GM23338 (cell line): ENCODE measurements around the gene ANTXR1. TPM values are rescaled to one million over a fixed set of nuclear protein-coding genes. Genes with fewer than 3 reads are reported as not detected.

Experiments
- ATAC-seq: fragments of 200-7000 bp; cut with Tn5 transposase; 3 replicates; pipeline ENCODE4 v1.9.1; 2020
- DNase-seq: peaks from one replicate; pipeline ENCODE4 v3.0.0-alpha.2; 2015; ENCODE audit warnings: low spot score
- H2AFZ ChIP-seq: fragments of 200-600 bp; sonication (generic); 2 replicates; pipeline ENCODE4 v1.8.0; 2016; ENCODE audit warnings: antibody characterized with exemption, mild to moderate bottlenecking, moderate library complexity
- H3F3A ChIP-seq: fragments of 200-600 bp; sonication (generic); replicated peaks from 2 replicates; pipeline ENCODE4 v1.8.0; 2017; ENCODE audit warnings: antibody characterized with exemption, mixed run types, low read depth
- H3K27ac ChIP-seq: fragments of 200-600 bp; sonication (generic); 2 replicates; pipeline ENCODE4 v1.6.1; 2016; ENCODE audit warnings: low read depth
- H3K27me3 ChIP-seq: fragments of 200-600 bp; sonication (generic); 2 replicates; pipeline ENCODE4 v1.8.0; 2016; ENCODE audit warnings: mild to moderate bottlenecking, mixed run types, moderate library complexity; ENCODE audit not compliant: insufficient read depth
- H3K36me3 ChIP-seq: fragments of 200-600 bp; sonication (generic); 2 replicates; pipeline ENCODE4 v1.8.0; 2016; ENCODE audit warnings: mild to moderate bottlenecking; ENCODE audit not compliant: insufficient read depth
- H3K4me1 ChIP-seq: fragments of 200-600 bp; sonication (generic); 2 replicates; pipeline ENCODE4 v1.8.0; 2016; ENCODE audit warnings: mild to moderate bottlenecking, moderate library complexity; ENCODE audit not compliant: insufficient read depth
- H3K4me2 ChIP-seq: fragments of 200-600 bp; sonication (generic); 2 replicates; pipeline ENCODE4 v1.7.1; 2017; ENCODE audit warnings: mixed run types
- H3K4me3 ChIP-seq: fragments of 200-600 bp; sonication (generic); 2 replicates; pipeline ENCODE4 v1.6.1; 2016; ENCODE audit warnings: mixed run types
- H3K79me2 ChIP-seq: fragments of 200-600 bp; sonication (generic); replicated peaks from 2 replicates; pipeline ENCODE4 v1.8.0; 2017; ENCODE audit warnings: mild to moderate bottlenecking; ENCODE audit not compliant: insufficient read depth
- H3K9me2 ChIP-seq: fragments of 200-600 bp; sonication (generic); 2 replicates; pipeline ENCODE4 v1.8.0; 2017; ENCODE audit not compliant: insufficient read depth
- H4K20me1 ChIP-seq: fragments of 200-600 bp; sonication (generic); replicated peaks from 2 replicates; pipeline ENCODE4 v1.8.0; 2017; ENCODE audit warnings: mild to moderate bottlenecking; ENCODE audit not compliant: insufficient read depth
- H3K27ac Mint-ChIP-seq: 2 replicates; pipeline ENCODE4 v1.8.0; 2020; ENCODE audit warnings: inconsistent platforms, mild to moderate bottlenecking, moderate library complexity, mixed read lengths
- H3K27me3 Mint-ChIP-seq: 3 replicates; pipeline ENCODE4 v1.8.0; 2022; ENCODE audit warnings: low read depth, mild to moderate bottlenecking, moderate library complexity, mixed read lengths, inconsistent platforms; ENCODE audit not compliant: insufficient read depth, poor library complexity
- H3K36me3 Mint-ChIP-seq: 3 replicates; pipeline ENCODE4 v1.8.0; 2021; ENCODE audit warnings: low read depth, mild to moderate bottlenecking, inconsistent platforms, moderate library complexity, mixed read lengths
- H3K4me1 Mint-ChIP-seq: 3 replicates; pipeline ENCODE4 v1.8.0; 2020; ENCODE audit warnings: mild to moderate bottlenecking, inconsistent platforms, mixed read lengths
- H3K4me3 Mint-ChIP-seq: 3 replicates; pipeline ENCODE4 v1.8.0; 2021; ENCODE audit warnings: moderate library complexity, mild to moderate bottlenecking, inconsistent platforms, mixed read lengths
- H3K9me3 Mint-ChIP-seq: 3 replicates; pipeline ENCODE4 v1.8.0; 2020; ENCODE audit warnings: moderate library complexity, mild to moderate bottlenecking, inconsistent platforms, mixed read lengths
- CREB1 ChIP-seq: fragments of 250-450 bp; sonication (Bioruptor Pico); IDR thresholded peaks from 2 replicates; pipeline ENCODE4 v1.5.0; 2020; ENCODE audit warnings: low read depth, mild to moderate bottlenecking, moderate library complexity
- ETS1 ChIP-seq: IDR thresholded peaks from 2 replicates; pipeline ENCODE4 v1.6.1; 2016; ENCODE audit warnings: antibody characterized with exemption
- EZH2 ChIP-seq: fragments of 200-600 bp; sonication (generic); IDR thresholded peaks from one replicate; pipeline ENCODE4 v1.8.0; 2017; ENCODE audit warnings: antibody characterized with exemption, mild to moderate bottlenecking, low read depth; ENCODE audit not compliant: unreplicated experiment
- EZH2phosphoT487 ChIP-seq: fragments of 200-600 bp; sonication (generic); IDR thresholded peaks from one replicate; pipeline ENCODE4 v1.8.1; 2018; ENCODE audit warnings: antibody characterized with exemption; ENCODE audit not compliant: unreplicated experiment
- JUNB ChIP-seq: IDR thresholded peaks from one replicate; pipeline ENCODE4 v1.6.1; 2016; ENCODE audit warnings: antibody characterized with exemption; ENCODE audit not compliant: unreplicated experiment
- NANOG ChIP-seq: IDR thresholded peaks from 2 replicates; pipeline ENCODE4 v1.6.1; 2016; ENCODE audit warnings: antibody characterized with exemption, borderline replicate concordance
- POLR2AphosphoS5 ChIP-seq: IDR thresholded peaks from 2 replicates; pipeline ENCODE4 v1.6.1; 2016; ENCODE audit warnings: antibody characterized with exemption, low read depth
- STAT1 ChIP-seq: IDR thresholded peaks from one replicate; pipeline ENCODE4 v1.6.1; 2016; ENCODE audit warnings: antibody characterized with exemption; ENCODE audit not compliant: unreplicated experiment
- ZNF114 ChIP-seq: fragments of 250-450 bp; sonication (Bioruptor Pico); IDR thresholded peaks from 2 replicates; pipeline ENCODE4 v1.5.0; 2020; ENCODE audit warnings: mild to moderate bottlenecking, moderate library complexity
- polyA plus RNA-seq: library from polyadenylated mRNA; unstranded; fragments of >200 nt; fragmentation: Nextera tagmentation; extraction: Ambion mirVana; gene quantifications from 2 replicates; pipeline ENCODE4 v1.2.1, GENCODE V29; 2016
- total RNA-seq: library from RNA; depleted of rRNA; stranded (reverse); fragments of >200 nt; shearing (Covaris generic); gene quantifications from 2 replicates; pipeline ENCODE4 v1.2.3, GENCODE V29; 2014
- TF ChIP-seq, protein P1 (sequence below): IDR thresholded peaks from one replicate; pipeline ENCODE4 v1.6.1; 2018; ENCODE audit warnings: antibody characterized with exemption; ENCODE audit not compliant: unreplicated experiment
- TF ChIP-seq, protein P2 (sequence below), 2 experiments: fragments of 200-600 bp in 1 of 2; sonication (generic) in 1 of 2; conservative IDR thresholded peaks; 2 replicates each; pipeline versions ENCODE4 v1.5.1 to v1.6.1; 2016 to 2017; ENCODE audit warnings: antibody characterized with exemption in 2 of 2, low read depth in 2 of 2, mild to moderate bottlenecking in 2 of 2, moderate library complexity in 1 of 2

Gene ANTXR1
- total and polyA plus RNA-seq, 2 experiments from 2014 or later: 16.1 to 23.1 TPM

DNA sequence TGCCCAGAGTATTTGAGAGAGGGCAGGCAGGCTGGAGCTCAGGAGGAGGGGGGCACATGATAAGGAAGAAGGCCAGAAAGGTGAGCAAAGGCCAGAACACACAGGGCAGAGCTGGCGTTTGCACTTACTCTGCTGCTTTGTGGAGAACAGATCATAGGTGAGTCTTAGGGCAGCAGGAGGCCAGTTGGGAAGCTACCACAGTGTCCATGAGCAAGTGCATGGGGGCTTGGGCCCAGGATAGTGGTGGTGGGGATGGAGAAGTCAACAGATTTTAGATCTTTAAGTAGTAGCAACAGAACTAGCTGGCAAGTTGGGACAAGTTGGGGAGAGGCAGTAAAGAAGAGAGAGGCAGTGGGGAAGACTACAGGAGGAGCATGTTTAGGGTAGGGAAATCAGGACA, 168.0 kb downstream of the ANTXR1 start:
- TF ChIP-seq EZH2phosphoT487 (no peak), NANOG (no peak), ZNF114 (CRISPR knock-in tag) (no peak), EZH2 (no peak), CREB1 (no peak), ETS1 (no peak), JUNB (no peak), STAT1 (no peak), POLR2AphosphoS5 (no peak)
- TF ChIP-seq, protein P1, sequence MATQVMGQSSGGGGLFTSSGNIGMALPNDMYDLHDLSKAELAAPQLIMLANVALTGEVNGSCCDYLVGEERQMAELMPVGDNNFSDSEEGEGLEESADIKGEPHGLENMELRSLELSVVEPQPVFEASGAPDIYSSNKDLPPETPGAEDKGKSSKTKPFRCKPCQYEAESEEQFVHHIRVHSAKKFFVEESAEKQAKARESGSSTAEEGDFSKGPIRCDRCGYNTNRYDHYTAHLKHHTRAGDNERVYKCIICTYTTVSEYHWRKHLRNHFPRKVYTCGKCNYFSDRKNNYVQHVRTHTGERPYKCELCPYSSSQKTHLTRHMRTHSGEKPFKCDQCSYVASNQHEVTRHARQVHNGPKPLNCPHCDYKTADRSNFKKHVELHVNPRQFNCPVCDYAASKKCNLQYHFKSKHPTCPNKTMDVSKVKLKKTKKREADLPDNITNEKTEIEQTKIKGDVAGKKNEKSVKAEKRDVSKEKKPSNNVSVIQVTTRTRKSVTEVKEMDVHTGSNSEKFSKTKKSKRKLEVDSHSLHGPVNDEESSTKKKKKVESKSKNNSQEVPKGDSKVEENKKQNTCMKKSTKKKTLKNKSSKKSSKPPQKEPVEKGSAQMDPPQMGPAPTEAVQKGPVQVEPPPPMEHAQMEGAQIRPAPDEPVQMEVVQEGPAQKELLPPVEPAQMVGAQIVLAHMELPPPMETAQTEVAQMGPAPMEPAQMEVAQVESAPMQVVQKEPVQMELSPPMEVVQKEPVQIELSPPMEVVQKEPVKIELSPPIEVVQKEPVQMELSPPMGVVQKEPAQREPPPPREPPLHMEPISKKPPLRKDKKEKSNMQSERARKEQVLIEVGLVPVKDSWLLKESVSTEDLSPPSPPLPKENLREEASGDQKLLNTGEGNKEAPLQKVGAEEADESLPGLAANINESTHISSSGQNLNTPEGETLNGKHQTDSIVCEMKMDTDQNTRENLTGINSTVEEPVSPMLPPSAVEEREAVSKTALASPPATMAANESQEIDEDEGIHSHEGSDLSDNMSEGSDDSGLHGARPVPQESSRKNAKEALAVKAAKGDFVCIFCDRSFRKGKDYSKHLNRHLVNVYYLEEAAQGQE: no peak
- TF ChIP-seq, protein P2, sequence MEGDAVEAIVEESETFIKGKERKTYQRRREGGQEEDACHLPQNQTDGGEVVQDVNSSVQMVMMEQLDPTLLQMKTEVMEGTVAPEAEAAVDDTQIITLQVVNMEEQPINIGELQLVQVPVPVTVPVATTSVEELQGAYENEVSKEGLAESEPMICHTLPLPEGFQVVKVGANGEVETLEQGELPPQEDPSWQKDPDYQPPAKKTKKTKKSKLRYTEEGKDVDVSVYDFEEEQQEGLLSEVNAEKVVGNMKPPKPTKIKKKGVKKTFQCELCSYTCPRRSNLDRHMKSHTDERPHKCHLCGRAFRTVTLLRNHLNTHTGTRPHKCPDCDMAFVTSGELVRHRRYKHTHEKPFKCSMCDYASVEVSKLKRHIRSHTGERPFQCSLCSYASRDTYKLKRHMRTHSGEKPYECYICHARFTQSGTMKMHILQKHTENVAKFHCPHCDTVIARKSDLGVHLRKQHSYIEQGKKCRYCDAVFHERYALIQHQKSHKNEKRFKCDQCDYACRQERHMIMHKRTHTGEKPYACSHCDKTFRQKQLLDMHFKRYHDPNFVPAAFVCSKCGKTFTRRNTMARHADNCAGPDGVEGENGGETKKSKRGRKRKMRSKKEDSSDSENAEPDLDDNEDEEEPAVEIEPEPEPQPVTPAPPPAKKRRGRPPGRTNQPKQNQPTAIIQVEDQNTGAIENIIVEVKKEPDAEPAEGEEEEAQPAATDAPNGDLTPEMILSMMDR (conservative IDR thresholded peaks at IDR 0.05; ENCODE audit: low read depth in 2 of 2): no peak
- Histone ChIP-seq H3K4me2 (no peak overlapping the region), H3K79me2 (no peaks in the 10 kb centered on the region), H3K9me2 (no peaks in the 10 kb centered on the region), H3F3A (0 out of 2 replicates have a peak, but pooled peaks cover 5% of the 10 kb centered on the region), H3K36me3 (no peaks in the 10 kb centered on the region), H3K4me1 (peaks cover 23% of the 10 kb centered on the region), H3K4me3 (no peak overlapping the region), H2AFZ (no peak overlapping the region), H3K27ac (no peak overlapping the region), H3K27me3 (no peaks in the 10 kb centered on the region), H4K20me1 (no peaks in the 10 kb centered on the region)
- no peak for DNase-seq
- Mint-ChIP-seq H3K4me1 (peaks cover 21% of the 10 kb centered on the region), H3K4me3 (no peak overlapping the region), H3K27me3 (peaks cover 5% of the 10 kb centered on the region), H3K9me3 (no peaks in the 10 kb centered on the region), H3K36me3 (peaks cover 19% of the 10 kb centered on the region; the same call in 2 of the 3 replicates), H3K27ac (peak overlapping the region; percentile 9)
- no peak for ATAC-seq
